Liver (tissue), 3 donors: ENCODE results near the gene NUDT6.

Experiments used
- CTCF ChIP-seq: fragments of 150-350 bp; IDR thresholded peaks from 2 replicates; pipeline ENCODE4 v1.5.1; 2017; ENCODE audit warnings: improper control_type of control experiment, low read depth, low read length; ENCODE audit not compliant: missing input control
- RAD21 ChIP-seq, 2 donors: IDR thresholded peaks; 2 replicates each; pipeline ENCODE4 v1.6.1; 2016; ENCODE audit warnings: antibody characterized with exemption in 2 of 2, mild to moderate bottlenecking in 2 of 2
- TAF1 ChIP-seq: conservative IDR thresholded peaks from 2 replicates; pipeline ENCODE4 v1.6.1; 2016; ENCODE audit warnings: antibody characterized with exemption, mild to moderate bottlenecking
- donor health status: healthy.
- donor health status: healthy.

GRCh38 chr4:122894827-122895226 lies 27.6 kb downstream of the NUDT6 start:
- TF ChIP-seq RAD21 (IDR thresholded peaks at IDR 0.05) (no peak), TAF1 (no peak), CTCF (no peak)
